Chondrocyte (in vitro differentiated cells): ENCODE measurements around the gene ZCCHC7. TPM values are rescaled to one million over a fixed set of nuclear protein-coding genes. Genes with fewer than 3 reads are reported as not detected.

Source experiments
- DNase-seq: peaks from one replicate; pipeline ENCODE4 v3.0.0; 2021; ENCODE audit warnings: mixed read lengths, low spot score
- H3K27ac Mint-ChIP-seq: one replicate; pipeline ENCODE4 v1.8.0; 2021; ENCODE audit warnings: mild to moderate bottlenecking, moderate library complexity, mixed read lengths; ENCODE audit not compliant: unreplicated experiment
- H3K27me3 Mint-ChIP-seq: 2 replicates; pipeline ENCODE4 v1.8.0; 2021; ENCODE audit warnings: low read depth, mixed read lengths
- H3K36me3 Mint-ChIP-seq: 2 replicates; pipeline ENCODE4 v1.8.0; 2021; ENCODE audit warnings: low read depth, mixed read lengths
- H3K4me1 Mint-ChIP-seq: 2 replicates; pipeline ENCODE4 v1.8.0; 2021; ENCODE audit warnings: low read depth, mild to moderate bottlenecking, mixed read lengths
- H3K4me3 Mint-ChIP-seq: one replicate; pipeline ENCODE4 v1.8.0; 2021; ENCODE audit warnings: mild to moderate bottlenecking, moderate library complexity, mixed read lengths; ENCODE audit not compliant: unreplicated experiment
- H3K9me3 Mint-ChIP-seq: 2 replicates; pipeline ENCODE4 v1.8.0; 2021; ENCODE audit warnings: low read depth, mixed read lengths
- total RNA-seq: library from RNA; stranded (reverse); gene quantifications from 3 replicates; pipeline ENCODE4 v1.2.1, GENCODE V29; 2021
- TF ChIP-seq, protein P1 (sequence below): fragments of 200-600 bp; sonication (generic); IDR thresholded peaks from 2 replicates; pipeline ENCODE4 v1.5.0; 2021; ENCODE audit warnings: antibody characterized with exemption, mild to moderate bottlenecking, moderate library complexity

The ZCCHC7 gene
- total RNA-seq, 1 donor from 2014 or later, result 22.5 TPM

DNA sequence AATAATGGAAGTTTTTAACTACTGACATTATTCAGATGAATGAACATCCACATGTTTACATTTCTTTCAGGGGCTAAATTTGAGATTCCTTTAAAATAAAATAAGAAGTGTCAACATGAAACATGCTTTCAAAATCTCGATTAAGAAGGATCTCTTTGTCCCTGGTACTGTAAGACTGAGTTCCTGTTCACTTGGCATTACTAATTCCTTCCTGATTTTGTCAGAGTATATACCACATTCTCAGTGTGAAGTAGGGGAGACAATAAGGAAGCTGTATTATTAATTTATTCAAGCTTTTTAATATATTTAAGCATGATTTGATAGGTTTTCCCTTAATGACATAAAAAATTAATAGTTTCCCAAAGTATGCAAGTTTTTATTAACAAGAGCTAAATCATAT, 220.6 kb downstream of the ZCCHC7 start:
- DNase-seq, result no peak
- no peaks in the 10 kb centered on the region for H3K4me1 Mint-ChIP-seq

DNA sequence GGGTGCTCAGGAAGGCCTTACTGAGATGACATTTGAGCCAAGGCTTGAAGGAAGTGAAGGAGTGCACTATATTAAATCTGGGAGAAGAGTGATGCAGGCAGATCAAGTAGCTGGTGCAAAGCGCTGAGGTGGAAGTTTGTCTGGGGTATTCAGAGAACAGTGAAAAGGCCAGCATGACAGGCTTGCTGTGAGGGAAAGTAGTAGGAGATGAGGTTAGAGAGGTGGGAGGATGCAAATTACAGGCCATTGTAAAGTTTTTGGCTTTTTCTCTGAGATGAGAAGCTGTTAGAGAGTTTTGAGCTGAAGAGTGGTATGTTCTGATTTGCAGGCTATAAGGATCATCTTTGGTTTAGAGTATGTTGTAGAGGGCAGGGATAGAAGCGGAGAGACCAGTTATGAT, 221.3 kb downstream of the ZCCHC7 start:
- H3K27ac Mint-ChIP-seq, result no peak overlapping the region
- no peaks in the 10 kb centered on the region for H3K4me1 Mint-ChIP-seq
- H3K9me3 Mint-ChIP-seq, result no peaks in the 10 kb centered on the region
- H3K36me3 Mint-ChIP-seq, result peaks cover 3% of the 10 kb centered on the region
- no peak overlapping the region for H3K4me3 Mint-ChIP-seq
- H3K27me3 Mint-ChIP-seq, result no peaks in the 10 kb centered on the region
- TF ChIP-seq, protein P1, sequence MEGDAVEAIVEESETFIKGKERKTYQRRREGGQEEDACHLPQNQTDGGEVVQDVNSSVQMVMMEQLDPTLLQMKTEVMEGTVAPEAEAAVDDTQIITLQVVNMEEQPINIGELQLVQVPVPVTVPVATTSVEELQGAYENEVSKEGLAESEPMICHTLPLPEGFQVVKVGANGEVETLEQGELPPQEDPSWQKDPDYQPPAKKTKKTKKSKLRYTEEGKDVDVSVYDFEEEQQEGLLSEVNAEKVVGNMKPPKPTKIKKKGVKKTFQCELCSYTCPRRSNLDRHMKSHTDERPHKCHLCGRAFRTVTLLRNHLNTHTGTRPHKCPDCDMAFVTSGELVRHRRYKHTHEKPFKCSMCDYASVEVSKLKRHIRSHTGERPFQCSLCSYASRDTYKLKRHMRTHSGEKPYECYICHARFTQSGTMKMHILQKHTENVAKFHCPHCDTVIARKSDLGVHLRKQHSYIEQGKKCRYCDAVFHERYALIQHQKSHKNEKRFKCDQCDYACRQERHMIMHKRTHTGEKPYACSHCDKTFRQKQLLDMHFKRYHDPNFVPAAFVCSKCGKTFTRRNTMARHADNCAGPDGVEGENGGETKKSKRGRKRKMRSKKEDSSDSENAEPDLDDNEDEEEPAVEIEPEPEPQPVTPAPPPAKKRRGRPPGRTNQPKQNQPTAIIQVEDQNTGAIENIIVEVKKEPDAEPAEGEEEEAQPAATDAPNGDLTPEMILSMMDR, result no peak
- DNase-seq, result no peak

More for the DNA sequence above, 220.6 kb downstream of the ZCCHC7 start:
- no peak overlapping the region for H3K27ac Mint-ChIP-seq
- no peak overlapping the region for H3K4me3 Mint-ChIP-seq
- no peaks in the 10 kb centered on the region for H3K27me3 Mint-ChIP-seq
- TF ChIP-seq, protein P1, result no peak
- H3K9me3 Mint-ChIP-seq, result no peaks in the 10 kb centered on the region
- H3K36me3 Mint-ChIP-seq, result peaks cover 3% of the 10 kb centered on the region

DNA sequence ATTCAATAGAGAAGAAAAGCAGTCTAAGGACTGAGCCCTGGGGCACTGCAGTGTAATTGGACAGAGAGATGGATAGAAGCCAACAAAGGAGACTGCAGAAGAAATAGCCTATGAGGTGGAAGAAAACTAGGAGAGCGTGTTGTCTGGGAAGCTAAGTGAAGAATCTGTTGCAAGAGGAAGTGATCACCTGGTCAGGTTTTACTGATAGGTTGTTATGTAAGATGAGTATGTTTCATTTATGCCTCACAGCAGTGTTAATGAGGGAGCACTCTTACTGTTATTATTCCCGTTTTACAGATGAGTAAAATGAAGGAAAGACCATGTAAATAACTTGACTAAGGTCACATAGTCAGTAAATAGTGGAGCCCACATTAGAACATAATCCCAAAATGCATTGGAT, 222.1 kb downstream of the ZCCHC7 start:
- H3K4me3 Mint-ChIP-seq, result no peak overlapping the region
- no peaks in the 10 kb centered on the region for H3K4me1 Mint-ChIP-seq
- DNase-seq, result no peak
- H3K9me3 Mint-ChIP-seq, result no peaks in the 10 kb centered on the region
- no peaks in the 10 kb centered on the region for H3K27me3 Mint-ChIP-seq
- H3K27ac Mint-ChIP-seq, result no peak overlapping the region
- peaks cover 3% of the 10 kb centered on the region for H3K36me3 Mint-ChIP-seq
- TF ChIP-seq, protein P1, result no peak

DNA sequence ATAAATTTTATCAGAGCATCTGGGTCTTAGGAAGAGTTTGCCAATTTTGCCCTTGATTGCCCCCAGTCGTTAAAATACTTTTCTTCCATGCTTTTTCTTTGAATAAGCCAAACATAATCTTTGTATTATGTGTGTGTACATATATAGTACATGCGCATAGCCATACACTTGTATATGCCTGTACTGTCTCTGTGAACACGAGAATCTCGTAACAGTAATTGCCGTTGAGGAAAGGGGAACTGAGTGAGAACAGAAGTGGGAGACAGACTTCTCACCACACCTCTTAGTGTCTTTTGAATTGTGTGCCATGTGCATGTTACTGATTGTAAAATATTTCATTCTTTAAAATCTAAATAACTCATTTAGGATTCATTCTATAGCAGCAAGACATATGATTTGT, 222.5 kb downstream of the ZCCHC7 start:
- Mint-ChIP-seq H3K36me3 (peaks cover 3% of the 10 kb centered on the region), H3K4me3 (no peak overlapping the region), H3K4me1 (no peaks in the 10 kb centered on the region), H3K27me3 (no peaks in the 10 kb centered on the region), H3K27ac (no peak overlapping the region), H3K9me3 (no peaks in the 10 kb centered on the region)
- DNase-seq, result no peak
- TF ChIP-seq, protein P1, result no peak

DNA sequence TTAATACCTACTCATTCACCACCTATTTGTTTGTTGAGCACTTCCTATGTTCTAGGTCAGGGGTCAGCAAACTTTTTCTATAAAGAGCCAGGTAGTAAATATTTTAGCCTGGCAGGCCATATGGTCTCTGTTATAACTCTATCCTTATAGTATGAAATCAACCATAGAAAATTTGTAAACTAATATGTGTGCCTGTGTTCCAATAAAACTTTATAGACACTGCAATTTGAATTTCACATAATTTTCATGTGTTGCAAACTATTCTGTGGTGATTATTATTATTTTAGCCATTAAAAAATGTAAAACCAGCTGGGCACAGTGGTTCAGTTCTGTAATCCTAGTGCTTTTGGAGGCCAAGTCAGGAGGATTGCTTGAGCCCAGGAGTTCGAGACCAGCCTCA, 223.3 kb downstream of the ZCCHC7 start:
- Mint-ChIP-seq H3K27me3 (no peaks in the 10 kb centered on the region), H3K27ac (no peak overlapping the region), H3K9me3 (no peaks in the 10 kb centered on the region), H3K36me3 (peaks cover 5% of the 10 kb centered on the region), H3K4me3 (no peak overlapping the region), H3K4me1 (no peaks in the 10 kb centered on the region)
- DNase-seq, result no peak
- TF ChIP-seq, protein P1, result no peak
